CD4-positive, alpha-beta T cell (primary cell): ENCODE results near the gene CSPG4. TPM values are rescaled to one million over a fixed set of nuclear protein-coding genes. Genes with fewer than 3 reads are reported as not detected.
"Not testable (repeated sequence)": the region's sequence is repeated elsewhere in the genome, so short reads cannot be mapped to it uniquely, and the experiment has no call there.

Experiments
- ATAC-seq: fragments of 200-7000 bp; cut with Tn5 transposase; one replicate; pipeline ENCODE4 v1.10.0; 2022; ENCODE audit warnings: mild to moderate bottlenecking; ENCODE audit not compliant: poor library complexity
- CTCF ChIA-PET: fragments of 350-600 bp; sonication (Branson Sonifier 250); formaldehyde crosslinking; loops from one replicate; lab custom pipeline; 2021; ENCODE audit warnings: antibody characterized with exemption, inconsistent platforms; lab: Charles Lee
- POLR2A ChIA-PET: fragments of 350-600 bp; sonication (Branson Sonifier 250); formaldehyde crosslinking; loops from one replicate; lab custom pipeline; 2021; ENCODE audit warnings: antibody characterized with exemption, inconsistent platforms; lab: Charles Lee
- DNase-seq, 14 experiments: peaks; one replicate each; pipeline ENCODE4 v3.0.0-alpha.2; 2013 to 2020; ENCODE audit warnings: mixed read lengths in 2 of 14
- H3K27ac ChIP-seq, 2 donors: one replicate each; pipeline versions ENCODE4 v1.5.1 to v1.7.0; 2013; ENCODE audit warnings: low read length in 2 of 2, low read depth in 1 of 2, mild to moderate bottlenecking in 1 of 2
- H3K27me3 ChIP-seq, 2 experiments: 1 replicate in 1 of 2; 2 replicates in 1 of 2; pipeline versions ENCODE4 v1.6.1 to v1.7.0; 2013; ENCODE audit warnings: low read length in 2 of 2, control low read depth in 1 of 2, mild to moderate bottlenecking in 1 of 2, moderate library complexity in 1 of 2; ENCODE audit not compliant: insufficient read depth in 2 of 2, control insufficient read depth in 1 of 2
- H3K36me3 ChIP-seq: one replicate; pipeline ENCODE4 v1.6.1; 2013; ENCODE audit warnings: low read length, control low read depth; ENCODE audit not compliant: insufficient read depth
- H3K4me1 ChIP-seq: one replicate; pipeline ENCODE4 v1.6.1; 2013; ENCODE audit warnings: low read length, control low read depth; ENCODE audit not compliant: insufficient read depth
- H3K4me3 ChIP-seq: one replicate; pipeline ENCODE4 v1.5.1; 2013; ENCODE audit warnings: mild to moderate bottlenecking, low read length, moderate library complexity
- H3K9me3 ChIP-seq, 2 experiments: 1 replicate in 1 of 2; 2 replicates in 1 of 2; pipeline versions ENCODE4 v1.6.1 to v1.7.0; 2013; ENCODE audit warnings: low read length in 2 of 2, mild to moderate bottlenecking in 2 of 2, control low read depth in 1 of 2, moderate library complexity in 1 of 2; ENCODE audit not compliant: control insufficient read depth in 1 of 2, insufficient read depth in 1 of 2
- H3K27ac Mint-ChIP-seq: one replicate; pipeline ENCODE4 v1.8.0; 2020; ENCODE audit warnings: mixed read lengths
- H3K27me3 Mint-ChIP-seq: one replicate; pipeline ENCODE4 v1.8.0; 2021; ENCODE audit warnings: mixed read lengths
- H3K36me3 Mint-ChIP-seq: one replicate; pipeline ENCODE4 v1.8.0; 2021; ENCODE audit warnings: low read depth, mixed read lengths
- H3K4me1 Mint-ChIP-seq: one replicate; pipeline ENCODE4 v1.8.0; 2021; ENCODE audit warnings: low read depth, mixed read lengths
- H3K4me3 Mint-ChIP-seq: one replicate; pipeline ENCODE4 v1.8.0; 2020; ENCODE audit warnings: mild to moderate bottlenecking, mixed read lengths
- H3K9me3 Mint-ChIP-seq: one replicate; pipeline ENCODE4 v1.8.0; 2020; ENCODE audit warnings: mixed read lengths
- intact Hi-C, 2 experiments: fragments of 100-400 bp; cut with DNase I in 1 of 2; cut with micrococcal nuclease in 1 of 2; formaldehyde crosslinking; loops; one replicate each; pipeline versions ENCODE4 v1.15.1 to v1.9.0; 2023 to 2025; cut with DNase I, micrococcal nuclease
- total RNA-seq, 174 experiments: library from RNA in 2 of 174; stranded (reverse) in 2 of 174; gene quantifications; one replicate each; pipeline ENCODE4 v1.2.3 and lab custom pipeline; 2021 to 2026
- TF ChIP-seq, protein P1 (sequence below): fragments of 200-600 bp; IDR thresholded peaks from one replicate; pipeline ENCODE4 v1.8.0; 2022; ENCODE audit warnings: antibody characterized with exemption, mild to moderate bottlenecking

The CSPG4 gene
- total RNA-seq, 2 experiments from 2014 or later = not detected

DNA sequence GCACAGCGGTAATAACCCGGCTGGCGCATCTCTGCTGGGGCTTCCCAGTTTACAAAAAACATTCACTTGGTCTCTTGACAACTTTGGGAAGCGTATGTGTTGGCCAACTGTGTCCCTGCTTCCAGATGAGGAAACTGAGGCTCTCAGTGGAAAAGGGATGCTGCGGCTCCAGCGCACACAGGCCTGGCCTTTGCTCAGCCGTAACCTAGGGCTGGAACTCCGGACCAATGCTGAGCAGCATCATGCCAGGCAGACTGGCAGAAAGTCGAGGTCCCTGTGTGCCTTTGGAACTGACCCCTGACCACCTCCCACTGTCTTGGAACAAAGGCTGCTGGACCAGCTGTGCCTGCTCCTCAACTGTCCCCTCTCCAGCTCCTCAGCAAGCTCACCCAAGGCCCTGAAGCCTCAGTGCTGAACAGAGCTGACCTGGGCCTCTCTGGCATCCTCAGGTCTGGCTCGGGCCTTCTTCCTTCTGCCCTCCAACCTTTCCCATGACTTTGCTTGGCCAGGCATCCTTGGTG lies 2.7 kb upstream of the CSPG4 start:
- DNase-seq, intact Hi-C loops, H3K27ac ChIP-seq, ATAC-seq, CTCF ChIA-PET, H3K36me3 Mint-ChIP-seq, H3K36me3 ChIP-seq, H3K9me3 ChIP-seq, POLR2A ChIA-PET, H3K4me3 Mint-ChIP-seq, H3K27ac Mint-ChIP-seq, H3K4me1 Mint-ChIP-seq, H3K4me3 ChIP-seq, H3K4me1 ChIP-seq, H3K9me3 Mint-ChIP-seq: not testable (repeated sequence)
- peaks cover 13 to 20% of the 10 kb centered on the region in 2 experiments for H3K27me3 ChIP-seq
- peaks cover 15% of the 10 kb centered on the region for H3K27me3 Mint-ChIP-seq

DNA sequence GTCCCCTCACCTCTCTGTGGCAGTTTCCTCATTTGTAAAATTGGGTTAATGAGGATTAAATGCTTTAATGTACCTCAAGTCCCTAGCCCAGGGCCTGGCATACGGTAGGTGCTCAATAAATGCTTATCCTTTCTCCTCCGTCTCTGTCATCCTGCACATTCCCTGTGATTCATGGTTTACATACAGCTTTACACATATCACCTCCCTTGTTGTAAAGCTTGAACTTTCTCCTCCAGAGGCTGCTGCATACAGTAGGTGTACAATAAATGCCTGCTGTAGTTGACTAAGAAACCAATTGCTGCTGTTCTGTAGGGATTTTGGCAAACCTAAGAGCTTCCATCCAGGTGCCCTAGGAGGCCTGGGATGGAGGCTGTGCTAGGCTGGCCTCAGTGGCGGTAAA lies 1.5 kb upstream of the CSPG4 start:
- DNase-seq = no peak
- Histone ChIP-seq H3K4me3 (no peak overlapping the region), H3K4me1 (no peaks in the 10 kb centered on the region), H3K9me3 (no peaks in the 10 kb centered on the region), H3K27me3 (peaks cover 13 to 20% of the 10 kb centered on the region in 2 experiments), H3K36me3 (no peaks in the 10 kb centered on the region), H3K27ac (no peak overlapping the region)
- H3K27ac Mint-ChIP-seq = no peak overlapping the region
- intact Hi-C loops = no loop called here
- CTCF ChIA-PET = no interaction called here
- no peaks in the 10 kb centered on the region for H3K9me3 Mint-ChIP-seq
- H3K4me3 Mint-ChIP-seq = no peak overlapping the region
- TF ChIP-seq, protein P1, sequence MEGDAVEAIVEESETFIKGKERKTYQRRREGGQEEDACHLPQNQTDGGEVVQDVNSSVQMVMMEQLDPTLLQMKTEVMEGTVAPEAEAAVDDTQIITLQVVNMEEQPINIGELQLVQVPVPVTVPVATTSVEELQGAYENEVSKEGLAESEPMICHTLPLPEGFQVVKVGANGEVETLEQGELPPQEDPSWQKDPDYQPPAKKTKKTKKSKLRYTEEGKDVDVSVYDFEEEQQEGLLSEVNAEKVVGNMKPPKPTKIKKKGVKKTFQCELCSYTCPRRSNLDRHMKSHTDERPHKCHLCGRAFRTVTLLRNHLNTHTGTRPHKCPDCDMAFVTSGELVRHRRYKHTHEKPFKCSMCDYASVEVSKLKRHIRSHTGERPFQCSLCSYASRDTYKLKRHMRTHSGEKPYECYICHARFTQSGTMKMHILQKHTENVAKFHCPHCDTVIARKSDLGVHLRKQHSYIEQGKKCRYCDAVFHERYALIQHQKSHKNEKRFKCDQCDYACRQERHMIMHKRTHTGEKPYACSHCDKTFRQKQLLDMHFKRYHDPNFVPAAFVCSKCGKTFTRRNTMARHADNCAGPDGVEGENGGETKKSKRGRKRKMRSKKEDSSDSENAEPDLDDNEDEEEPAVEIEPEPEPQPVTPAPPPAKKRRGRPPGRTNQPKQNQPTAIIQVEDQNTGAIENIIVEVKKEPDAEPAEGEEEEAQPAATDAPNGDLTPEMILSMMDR = no peak
- no peaks in the 10 kb centered on the region for H3K4me1 Mint-ChIP-seq
- no peak for ATAC-seq
- H3K36me3 Mint-ChIP-seq = no peaks in the 10 kb centered on the region
- POLR2A ChIA-PET = no interaction called here
- H3K27me3 Mint-ChIP-seq = peaks cover 15% of the 10 kb centered on the region

DNA sequence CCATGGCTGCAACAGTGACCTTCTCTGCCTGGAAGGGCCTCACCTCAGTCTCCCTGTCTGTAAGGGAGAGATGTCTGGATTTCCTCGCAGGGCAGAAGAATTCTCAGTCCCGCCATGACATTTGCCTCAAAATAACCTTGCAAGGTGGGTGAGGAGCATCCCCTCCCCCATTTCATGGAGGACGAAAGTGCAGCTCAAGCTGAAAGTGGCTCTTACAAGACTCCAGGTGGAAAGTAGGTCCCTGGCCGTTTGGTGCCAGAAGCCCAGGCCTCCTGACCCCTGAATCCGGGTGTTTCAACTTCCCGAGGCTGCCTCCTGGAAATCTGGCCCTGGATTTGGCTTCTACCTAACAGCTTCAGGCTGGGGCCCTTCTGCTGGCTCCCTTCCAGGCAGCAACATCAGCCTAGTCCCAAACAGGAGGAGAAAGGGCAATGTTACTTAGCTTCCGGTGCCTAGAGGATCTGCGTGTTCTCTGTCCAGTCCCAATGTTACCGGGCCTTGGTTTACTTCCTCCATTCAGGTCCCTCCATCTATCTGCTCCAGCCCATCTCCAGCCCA lies 769 bp upstream of the CSPG4 start:
- H3K27me3 Mint-ChIP-seq = peaks cover 15% of the 10 kb centered on the region
- Histone ChIP-seq H3K27me3 (peaks cover 13 to 20% of the 10 kb centered on the region in 2 experiments), H3K4me3 (no peak overlapping the region), H3K4me1 (no peaks in the 10 kb centered on the region), H3K36me3 (no peaks in the 10 kb centered on the region), H3K9me3 (no peaks in the 10 kb centered on the region), H3K27ac (no peak overlapping the region)
- H3K4me3 Mint-ChIP-seq = no peak overlapping the region
- H3K27ac Mint-ChIP-seq = no peak overlapping the region
- DNase-seq = no peak
- ChIA-PET CTCF (no interaction called here), POLR2A (no interaction called here)
- no peaks in the 10 kb centered on the region for H3K4me1 Mint-ChIP-seq
- TF ChIP-seq, protein P1 = no peak
- H3K9me3 Mint-ChIP-seq = no peaks in the 10 kb centered on the region
- ATAC-seq = no peak
- H3K36me3 Mint-ChIP-seq = no peaks in the 10 kb centered on the region
- intact Hi-C loops = no loop called here

DNA sequence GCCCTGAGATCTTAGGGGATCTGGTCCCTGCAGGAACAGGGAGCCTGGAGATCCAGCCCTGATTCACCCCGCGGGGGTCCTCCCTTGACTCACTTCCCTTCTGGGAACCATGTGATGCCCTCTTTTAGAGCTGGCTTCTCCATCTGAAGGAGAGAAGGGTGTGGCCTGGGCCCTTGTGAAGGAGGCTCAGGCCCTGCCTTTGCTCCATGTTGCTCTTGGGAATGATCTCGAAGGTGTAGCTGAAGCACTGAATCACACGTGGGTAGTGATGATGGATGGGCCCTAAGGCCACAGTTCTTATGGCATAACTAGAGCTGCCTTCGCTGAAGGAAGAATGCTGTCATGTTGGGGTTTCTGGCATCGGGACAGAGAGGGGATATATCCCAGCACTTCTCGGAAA lies 1.2 kb downstream of the CSPG4 start:
- H3K27me3 Mint-ChIP-seq = peaks cover 15% of the 10 kb centered on the region
- intact Hi-C loops, ATAC-seq, H3K27ac ChIP-seq, H3K4me1 ChIP-seq, H3K4me1 Mint-ChIP-seq, H3K9me3 Mint-ChIP-seq, H3K9me3 ChIP-seq, H3K27ac Mint-ChIP-seq, H3K36me3 ChIP-seq, POLR2A ChIA-PET, CTCF ChIA-PET, DNase-seq, H3K4me3 Mint-ChIP-seq, H3K4me3 ChIP-seq, H3K36me3 Mint-ChIP-seq: not testable (repeated sequence)
- H3K27me3 ChIP-seq = peaks cover 13 to 20% of the 10 kb centered on the region in 2 experiments

DNA sequence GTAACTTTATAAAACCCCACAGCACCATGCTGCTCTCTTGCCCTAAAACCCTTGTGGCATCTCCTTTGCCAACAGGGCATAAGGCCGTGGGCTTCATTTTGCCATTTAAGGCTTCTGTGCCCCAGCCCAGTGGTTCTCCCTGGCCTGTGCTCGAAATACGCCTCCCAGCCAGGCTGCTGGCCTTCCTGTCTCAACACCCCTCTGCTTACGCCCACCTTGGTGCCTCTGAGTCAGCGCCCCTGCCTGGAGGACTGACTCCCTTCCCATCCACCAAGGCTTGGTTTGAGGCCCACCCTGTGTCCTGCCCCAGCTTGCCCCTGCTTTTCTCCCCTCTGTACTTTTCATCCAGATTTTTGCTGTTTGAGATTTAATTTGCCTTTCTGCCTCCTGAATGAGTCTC lies 1.8 kb downstream of the CSPG4 start:
- H3K4me1 Mint-ChIP-seq, POLR2A ChIA-PET, H3K9me3 ChIP-seq, CTCF ChIA-PET, ATAC-seq, H3K27ac Mint-ChIP-seq, H3K9me3 Mint-ChIP-seq, H3K36me3 Mint-ChIP-seq, intact Hi-C loops, H3K4me3 ChIP-seq, H3K36me3 ChIP-seq, DNase-seq, H3K4me1 ChIP-seq, H3K27ac ChIP-seq, H3K4me3 Mint-ChIP-seq: not testable (repeated sequence)
- H3K27me3 ChIP-seq = peaks cover 13 to 20% of the 10 kb centered on the region in 2 experiments
- H3K27me3 Mint-ChIP-seq = peaks cover 15% of the 10 kb centered on the region

DNA sequence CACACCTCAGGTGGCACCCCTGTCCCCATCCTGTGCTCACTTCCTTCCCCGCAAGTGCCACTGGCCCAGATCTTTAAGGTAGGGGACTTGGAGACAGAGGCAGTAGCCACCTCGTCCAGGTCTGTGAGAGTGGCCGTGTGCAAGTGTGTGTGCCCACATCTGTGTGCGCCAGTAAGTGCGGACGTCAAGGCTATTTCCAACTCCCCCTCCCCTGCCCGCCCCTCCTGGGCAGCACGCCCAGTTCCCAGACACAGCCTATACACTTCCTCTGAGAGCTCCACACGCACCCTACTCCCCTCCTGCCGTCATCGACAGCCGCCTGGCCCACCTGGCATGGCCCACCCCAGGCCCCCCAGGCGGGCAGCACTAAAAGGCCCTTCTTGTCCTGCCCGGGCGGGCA lies 3.2 kb downstream of the CSPG4 start:
- intact Hi-C loops, H3K36me3 Mint-ChIP-seq, POLR2A ChIA-PET, H3K4me3 ChIP-seq, DNase-seq, H3K4me3 Mint-ChIP-seq, H3K27ac Mint-ChIP-seq, H3K4me1 ChIP-seq, H3K9me3 ChIP-seq, H3K4me1 Mint-ChIP-seq, ATAC-seq, H3K9me3 Mint-ChIP-seq, H3K36me3 ChIP-seq, H3K27ac ChIP-seq, CTCF ChIA-PET: not testable (repeated sequence)
- peaks cover 13 to 20% of the 10 kb centered on the region in 2 experiments for H3K27me3 ChIP-seq
- H3K27me3 Mint-ChIP-seq = peaks cover 15% of the 10 kb centered on the region
